Measurements from ENCODE around the gene CARS1.

GRCh38 chr11:2995031-2995561 lies 62.1 kb downstream of the CARS1 start:
- TF ChIP-seq CTCF (IDR thresholded peaks at IDR 0.05; ENCODE audit: low read depth, low read length, poor library complexity, severe bottlenecking) (no peak), EZH2phosphoT487 (IDR thresholded peaks at IDR 0.05; ENCODE audit: borderline replicate concordance, low read length) (no peak)

Data from DOHH2 (cell line).